HG02870 (cell line): ENCODE measurements around the gene GLOD5.

Experiments
- ATAC-seq: cut with Tn5 transposase; IDR thresholded peaks from one replicate; pipeline ENCODE4 v1.9.1; 2021; ENCODE audit warnings: mild to moderate bottlenecking, moderate library complexity; ENCODE audit not compliant: unreplicated experiment

Gene GLOD5

GRCh38 chrX:48753708-48754228, 7.8 kb upstream of the GLOD5 start:
- ATAC-seq = no peak

DNA sequence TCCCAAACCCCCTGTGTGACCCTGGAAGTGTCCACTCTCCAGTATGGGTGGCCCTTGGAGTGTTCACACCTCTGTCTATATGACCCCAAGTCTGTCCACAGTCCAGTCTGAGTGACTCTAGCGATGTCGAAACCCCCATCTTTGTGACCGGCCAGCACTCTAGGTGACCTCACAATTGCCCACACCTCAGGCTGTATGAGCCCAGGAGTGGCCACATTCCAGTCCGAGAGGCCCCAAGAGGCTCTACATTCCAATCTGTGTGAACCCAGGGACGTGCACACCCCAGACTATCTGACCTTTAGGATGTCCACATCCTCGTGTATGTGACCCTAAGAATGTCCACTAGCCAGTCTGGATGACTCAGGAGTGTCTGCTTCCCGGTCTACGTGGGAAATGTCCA, 7.3 kb upstream of the GLOD5 start:
- no peak for ATAC-seq

- ATAC-seq = no peak
Observed at GRCh38 chrX:48769230-48769629, 7.7 kb downstream of the GLOD5 start.

- no peak for ATAC-seq
Observed at GRCh38 chrX:48770296-48770695, 8.7 kb downstream of the GLOD5 start.

DNA sequence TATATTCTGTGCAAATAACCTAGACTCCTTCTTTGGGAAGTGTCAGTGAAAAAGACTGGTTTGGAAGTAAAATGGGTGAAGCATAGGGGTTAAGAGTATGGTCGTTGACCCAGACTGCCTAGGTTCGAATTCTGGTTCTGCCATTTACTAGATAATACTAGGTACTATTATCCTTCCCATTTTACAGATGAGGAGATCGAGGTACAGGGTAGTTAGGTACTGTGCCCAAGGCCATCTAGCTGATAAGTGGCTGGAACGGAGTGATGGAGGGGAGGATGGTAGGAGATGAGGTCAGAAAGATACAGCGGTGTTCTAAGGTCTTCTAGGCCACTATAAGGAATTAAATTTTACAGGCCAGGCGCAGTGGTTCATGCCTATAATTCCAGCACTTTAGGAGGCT, 11.1 kb downstream of the GLOD5 start:
- no peak for ATAC-seq

DNA sequence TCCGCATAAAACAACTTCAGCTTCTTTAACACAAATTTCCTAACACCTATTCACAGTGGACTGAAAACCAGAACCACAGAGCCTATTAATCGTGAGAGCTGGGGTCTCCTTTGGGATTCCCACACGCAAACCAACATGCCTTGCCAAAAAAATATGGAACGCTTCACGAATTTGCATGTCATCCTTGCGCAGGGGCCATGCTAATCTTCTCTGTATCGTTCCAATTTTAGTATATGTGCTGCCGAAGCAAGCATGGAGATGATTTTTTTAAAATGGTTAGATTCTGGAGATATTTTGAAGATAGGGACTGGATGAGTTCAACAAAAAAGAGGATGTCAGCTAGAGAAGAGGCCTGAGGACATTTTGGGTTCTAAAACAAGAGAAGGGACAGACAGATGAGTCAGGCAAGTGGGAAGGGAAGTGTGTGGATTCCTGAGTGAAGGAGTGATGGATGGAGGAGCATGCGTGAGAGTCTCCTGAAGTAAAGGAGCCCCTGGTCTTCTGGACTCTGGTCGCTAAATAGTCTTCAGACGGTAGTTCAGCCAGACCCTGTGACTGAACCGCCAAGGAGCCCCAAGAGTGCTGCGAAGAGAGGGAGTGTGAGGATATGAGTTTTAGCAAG, 15.4 kb downstream of the GLOD5 start:
- no peak for ATAC-seq

GRCh38 chrX:48779399-48779798, 17.9 kb downstream of the GLOD5 start:
- no peak for ATAC-seq

- no peak for ATAC-seq
Observed at GRCh38 chrX:48781705-48782104, 20.2 kb downstream of the GLOD5 start.

GRCh38 chrX:48782216-48782615, 20.7 kb downstream of the GLOD5 start:
- ATAC-seq = no peak

DNA sequence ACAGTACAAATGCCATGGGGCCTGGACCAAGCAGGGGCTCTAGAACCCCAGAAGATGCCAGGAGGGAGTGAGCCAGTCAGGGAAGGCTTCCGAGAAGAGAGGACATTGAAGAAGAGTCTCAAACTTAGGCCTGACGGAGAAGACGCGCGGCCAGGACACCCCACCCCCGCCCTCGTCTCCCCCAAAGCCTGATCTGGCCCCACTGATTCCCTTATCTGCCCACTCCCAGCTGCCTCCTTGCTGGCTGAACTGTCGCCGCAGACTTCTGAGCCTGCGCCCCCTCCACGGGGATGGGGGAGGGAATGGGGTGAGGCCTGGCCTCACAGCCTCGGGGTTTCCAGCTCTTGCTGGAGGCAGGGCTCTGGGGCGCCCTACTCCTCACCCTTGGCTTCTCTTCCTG, 21.2 kb downstream of the GLOD5 start:
- no peak for ATAC-seq

- no peak for ATAC-seq
Observed at GRCh38 chrX:48784726-48785125, 23.2 kb downstream of the GLOD5 start.

- ATAC-seq = no peak
Observed at GRCh38 chrX:48785186-48785539, 23.6 kb downstream of the GLOD5 start.

- ATAC-seq = no peak
Observed at GRCh38 chrX:48785540-48786214, 24.1 kb downstream of the GLOD5 start.

DNA sequence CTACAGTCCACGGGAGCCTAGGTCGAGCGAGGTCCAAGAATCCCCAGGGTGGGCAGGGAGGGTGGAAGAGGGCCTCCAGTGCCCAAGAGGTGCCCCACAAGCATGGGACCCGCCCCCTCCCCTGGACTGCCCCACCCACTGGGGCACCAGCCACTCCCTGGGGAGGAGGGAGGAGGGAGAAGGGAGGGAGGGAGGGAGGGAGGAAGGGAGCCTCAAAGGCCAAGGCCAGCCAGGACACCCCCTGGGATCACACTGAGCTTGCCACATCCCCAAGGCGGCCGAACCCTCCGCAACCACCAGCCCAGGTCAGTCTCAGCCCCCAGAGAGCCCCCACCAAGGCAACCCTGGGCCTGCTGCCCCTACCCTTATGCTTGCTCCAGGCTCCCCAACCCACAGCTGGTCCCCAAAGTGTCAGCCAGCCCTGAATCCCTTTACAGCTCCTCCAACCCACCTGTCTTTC, 24.8 kb downstream of the GLOD5 start, which contains the start of gene GATA1:
TSS of gene GATA1 (plus strand) at position 250 of the 460 bp plus-strand sequence. CDS start 4,520 bp downstream, outside the sequence.
- no peak for ATAC-seq

GRCh38 chrX:48786825-48787504, 25.4 kb downstream of the GLOD5 start:
- no peak for ATAC-seq

GRCh38 chrX:48787505-48788443, 26.2 kb downstream of the GLOD5 start:
- ATAC-seq = no peak

- no peak for ATAC-seq
Observed at GRCh38 chrX:48789366-48790220, 28.0 kb downstream of the GLOD5 start.

- ATAC-seq = no peak
Observed at GRCh38 chrX:48790477-48790876, 28.9 kb downstream of the GLOD5 start.

GRCh38 chrX:48791063-48791820, 29.7 kb downstream of the GLOD5 start:
- no peak for ATAC-seq
